Activated CD8-positive, alpha-beta T cell treated with anti-CD3 and anti-CD28 coated beads, Interleukin-2, amount 10 ng/mL, durations not matched to agents 7 days and 5 days (primary cell): ENCODE measurements around the gene LCAT. TPM values are rescaled to one million over a fixed set of nuclear protein-coding genes. Genes with fewer than 3 reads are reported as not detected.

Source experiments
- ATAC-seq: fragments of 150-1000 bp; cut with Tn5 transposase; one replicate; pipeline ENCODE4 v1.10.0; 2021; ENCODE audit warnings: moderate library complexity
- CTCF ChIA-PET: fragments of 350-600 bp; sonication (Branson Sonifier 250); formaldehyde crosslinking; loops from one replicate; lab custom pipeline; 2021; ENCODE audit warnings: antibody characterized with exemption; lab: Charles Lee
- POLR2A ChIA-PET: fragments of 350-600 bp; sonication (Branson Sonifier 250); formaldehyde crosslinking; loops from one replicate; lab custom pipeline; 2021; ENCODE audit warnings: antibody characterized with exemption; lab: Charles Lee
- DNase-seq: peaks from one replicate; pipeline ENCODE4 v3.0.0-alpha.2; 2020
- H3K27ac Mint-ChIP-seq: one replicate; pipeline ENCODE4 v1.8.0; 2021; ENCODE audit warnings: mild to moderate bottlenecking, mixed read lengths
- H3K27me3 Mint-ChIP-seq: one replicate; pipeline ENCODE4 v1.8.0; 2021; ENCODE audit warnings: low read depth, mixed read lengths
- H3K36me3 Mint-ChIP-seq: one replicate; pipeline ENCODE4 v1.8.0; 2021; ENCODE audit warnings: low read depth, mixed read lengths
- H3K4me1 Mint-ChIP-seq: one replicate; pipeline ENCODE4 v1.8.0; 2021; ENCODE audit warnings: low read depth, mixed read lengths
- H3K4me3 Mint-ChIP-seq: one replicate; pipeline ENCODE4 v1.8.0; 2021; ENCODE audit warnings: mild to moderate bottlenecking, mixed read lengths
- H3K9me3 Mint-ChIP-seq: one replicate; pipeline ENCODE4 v1.8.0; 2022; ENCODE audit warnings: mixed read lengths; ENCODE audit not compliant: insufficient read depth
- total RNA-seq, 2 experiments: library from RNA; stranded (reverse); gene quantifications; one replicate each; pipeline ENCODE4 v1.2.3, GENCODE V29; 2021

Gene LCAT
- total RNA-seq, 2 experiments from 2014 or later: 22.4 to 23.1 TPM

- DNase-seq (no peak), ATAC-seq (no peak)
- ChIA-PET CTCF (interaction anchor here (1.2 kb wide), 1 partner anchor 439 kb away, joined by 5 read pairs; no protein-coding TSS in a partner anchor), POLR2A (interaction anchor here (1.1 kb wide), 1 partner anchor 24 kb away, joined by 3 read pairs; no protein-coding TSS in a partner anchor)
- H3K4me3 Mint-ChIP-seq: no peak overlapping the region
- H3K4me1 Mint-ChIP-seq: no peaks in the 10 kb centered on the region
- H3K36me3 Mint-ChIP-seq: peaks cover 32% of the 10 kb centered on the region
- H3K27me3 Mint-ChIP-seq: no peaks in the 10 kb centered on the region
- no peak overlapping the region for H3K27ac Mint-ChIP-seq
- H3K9me3 Mint-ChIP-seq: no peaks in the 10 kb centered on the region
Observed at GRCh38 chr16:67959536-67960329, 15.8 kb upstream of the LCAT start.

DNA sequence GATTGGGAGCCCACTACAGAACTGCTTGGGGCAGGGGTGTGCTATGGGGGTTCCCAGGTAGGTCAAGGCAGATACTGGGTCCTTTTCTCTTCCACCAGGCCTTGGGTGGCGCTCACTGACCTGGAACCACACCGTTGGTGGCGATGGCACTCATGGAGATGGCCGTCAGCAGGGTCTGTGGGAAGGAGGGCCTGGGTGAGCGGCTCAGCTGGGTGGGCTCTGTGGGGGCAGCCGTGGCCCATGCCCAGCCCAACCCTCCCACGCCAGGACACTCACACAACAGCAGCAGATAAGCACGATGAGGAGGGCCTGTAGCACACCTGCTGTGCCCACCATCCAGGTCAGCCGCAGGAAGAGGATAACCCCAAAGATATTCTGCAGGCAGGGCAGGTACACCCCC lies 13.7 kb upstream of the LCAT start:
- H3K9me3 Mint-ChIP-seq: no peaks in the 10 kb centered on the region
- H3K4me1 Mint-ChIP-seq: no peaks in the 10 kb centered on the region
- no peak overlapping the region for H3K27ac Mint-ChIP-seq
- ChIA-PET POLR2A (no interaction called here), CTCF (interaction anchor here (0.7 to 1.3 kb wide), 2 partner anchors 28 to 83 kb away, joined by 3 read pairs; no protein-coding TSS in a partner anchor)
- ATAC-seq (no peak), DNase-seq (no peak)
- no peak overlapping the region for H3K4me3 Mint-ChIP-seq
- peaks cover 34% of the 10 kb centered on the region for H3K36me3 Mint-ChIP-seq
- H3K27me3 Mint-ChIP-seq: no peaks in the 10 kb centered on the region

DNA sequence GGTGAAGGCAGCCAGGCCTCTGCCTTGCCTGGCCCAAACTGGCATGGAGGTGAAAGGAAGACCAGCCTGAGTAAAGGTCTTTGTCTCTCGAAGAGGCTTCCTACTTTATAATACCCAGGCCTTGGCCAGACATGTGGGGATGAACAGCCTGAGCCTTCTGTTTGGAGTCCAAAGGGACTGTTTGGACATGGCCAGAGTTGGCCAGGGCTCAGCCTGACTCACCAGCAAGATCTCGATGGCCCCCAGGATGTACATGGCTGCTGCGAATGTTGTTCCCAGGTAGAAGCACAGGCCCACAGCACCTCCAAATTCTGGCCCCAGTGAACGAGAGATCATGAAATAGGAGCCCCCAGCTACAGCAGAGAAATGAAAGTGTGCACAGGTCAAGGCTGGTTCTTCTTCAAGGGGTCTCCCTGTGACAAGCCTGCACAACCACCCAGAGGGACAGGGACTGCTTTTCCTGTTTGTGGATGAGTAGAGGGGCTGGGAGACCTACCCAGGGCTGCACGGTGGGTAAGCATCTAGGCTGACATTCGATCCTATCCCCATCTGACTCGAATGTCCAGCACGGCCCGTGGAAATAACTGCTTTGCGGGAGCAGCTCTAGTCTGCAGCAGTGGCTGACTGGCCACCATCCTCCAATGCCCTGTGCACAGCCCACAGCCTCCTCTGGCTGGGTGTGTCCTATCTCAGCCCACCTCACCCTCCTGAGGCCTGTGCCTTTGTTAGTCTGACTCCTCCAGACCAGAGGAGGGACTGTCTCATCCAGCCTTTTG lies 10.7 kb upstream of the LCAT start:
- DNase-seq: no peak
- Mint-ChIP-seq H3K27ac (peak overlapping the region; percentile 15), H3K9me3 (no peaks in the 10 kb centered on the region), H3K36me3 (peaks cover 30% of the 10 kb centered on the region), H3K4me3 (no peak overlapping the region), H3K27me3 (no peaks in the 10 kb centered on the region), H3K4me1 (no peaks in the 10 kb centered on the region)
- ATAC-seq: no peak
- ChIA-PET POLR2A (no interaction called here), CTCF (no interaction called here)

DNA sequence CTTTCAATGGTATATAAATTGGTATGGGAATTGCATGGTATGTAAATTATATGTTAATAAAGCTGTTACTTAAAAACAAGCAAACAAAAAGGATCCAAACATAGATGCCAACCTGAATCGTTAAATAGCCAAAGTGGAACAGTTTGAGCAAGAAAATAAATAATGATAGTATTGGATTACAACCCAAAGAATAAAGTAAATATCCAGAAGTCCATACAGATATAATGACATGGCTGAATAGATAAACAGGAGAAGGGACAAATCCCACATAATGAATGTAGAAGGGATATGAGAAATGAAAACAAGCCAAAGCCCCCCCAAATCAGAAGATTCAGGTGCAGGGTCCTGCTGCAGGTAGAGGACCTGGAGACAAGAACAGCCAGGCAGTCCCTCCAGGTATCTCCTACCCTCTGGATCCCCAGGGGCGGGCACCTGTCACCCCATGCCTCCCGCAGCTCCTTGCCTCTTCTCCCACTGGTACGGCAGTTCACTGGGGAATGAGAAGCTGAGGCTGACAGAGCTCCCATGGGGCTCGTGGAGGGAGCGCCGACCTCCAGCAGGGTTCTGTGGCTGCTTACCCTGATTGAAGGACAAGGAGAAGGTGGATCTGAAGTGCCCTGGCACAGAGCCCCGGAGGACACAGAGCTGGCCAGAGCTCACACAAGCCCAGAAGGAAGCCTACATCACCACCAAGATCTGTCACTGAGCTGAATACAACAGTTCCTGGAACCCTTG lies 9.9 kb upstream of the LCAT start:
- Mint-ChIP-seq H3K27ac (peak overlapping the region; percentile 15), H3K9me3 (no peaks in the 10 kb centered on the region)
- ATAC-seq: no peak

GRCh38 chr16:67951485-67951884 lies 7.6 kb upstream of the LCAT start:
- no peaks in the 10 kb centered on the region for H3K9me3 Mint-ChIP-seq
- no peaks in the 10 kb centered on the region for H3K4me1 Mint-ChIP-seq
- ATAC-seq (no peak), DNase-seq (no peak)
- no peak overlapping the region for H3K4me3 Mint-ChIP-seq
- H3K27ac Mint-ChIP-seq: no peak overlapping the region
- peaks cover 25% of the 10 kb centered on the region for H3K36me3 Mint-ChIP-seq
- no peaks in the 10 kb centered on the region for H3K27me3 Mint-ChIP-seq
- CTCF ChIA-PET: interaction anchor here (1.3 to 1.5 kb wide), 2 partner anchors 11 to 135 kb away, joined by 4 to 5 read pairs; no protein-coding TSS in a partner anchor
- POLR2A ChIA-PET: interaction anchor here (1.0 to 1.6 kb wide), 2 partner anchors 16 to 89 kb away, joined by 3 to 5 read pairs; no protein-coding TSS in a partner anchor

More for the DNA sequence above, 9.9 kb upstream of the LCAT start:
- no peak for DNase-seq
- Mint-ChIP-seq H3K4me1 (no peaks in the 10 kb centered on the region), H3K27me3 (no peaks in the 10 kb centered on the region), H3K4me3 (no peak overlapping the region), H3K36me3 (peaks cover 30% of the 10 kb centered on the region)
- CTCF ChIA-PET: no interaction called here
- POLR2A ChIA-PET: interaction anchor here (0.6 kb wide), 1 partner anchor 21 kb away, joined by 4 read pairs; no protein-coding TSS in a partner anchor

GRCh38 chr16:67950335-67950843 lies 6.5 kb upstream of the LCAT start:
- CTCF ChIA-PET: interaction anchor here (1.3 to 1.5 kb wide), 2 partner anchors 9 to 134 kb away, joined by 4 to 5 read pairs; no protein-coding TSS in a partner anchor
- Mint-ChIP-seq H3K4me3 (no peak overlapping the region), H3K27ac (no peak overlapping the region), H3K9me3 (no peaks in the 10 kb centered on the region), H3K36me3 (peaks cover 31% of the 10 kb centered on the region), H3K4me1 (no peaks in the 10 kb centered on the region), H3K27me3 (no peaks in the 10 kb centered on the region)
- ATAC-seq: no peak
- POLR2A ChIA-PET: interaction anchor here (1.6 kb wide), 1 partner anchor 15 kb away, joined by 5 read pairs; no protein-coding TSS in a partner anchor
- DNase-seq: no peak

GRCh38 chr16:67949645-67950044 lies 5.7 kb upstream of the LCAT start:
- Mint-ChIP-seq H3K9me3 (no peaks in the 10 kb centered on the region), H3K36me3 (peaks cover 31% of the 10 kb centered on the region), H3K27me3 (no peaks in the 10 kb centered on the region), H3K27ac (no peak overlapping the region), H3K4me1 (no peaks in the 10 kb centered on the region), H3K4me3 (no peak overlapping the region)
- CTCF ChIA-PET: no interaction called here
- POLR2A ChIA-PET: interaction anchor here (0.6 kb wide), 1 partner anchor 13 kb away, joined by 3 read pairs; the partner anchor contains the start of gene PSMB10
- DNase-seq: no peak
- no peak for ATAC-seq

- ChIA-PET POLR2A (no interaction called here), CTCF (interaction anchor here (1.0 kb wide), 1 partner anchor 93 kb away, joined by 3 read pairs; no protein-coding TSS in a partner anchor)
- ATAC-seq: no peak
- H3K4me3 Mint-ChIP-seq: no peak overlapping the region
- DNase-seq: no peak
- H3K36me3 Mint-ChIP-seq: peaks cover 28% of the 10 kb centered on the region
- H3K9me3 Mint-ChIP-seq: no peaks in the 10 kb centered on the region
- H3K27me3 Mint-ChIP-seq: no peaks in the 10 kb centered on the region
- no peak overlapping the region for H3K27ac Mint-ChIP-seq
- no peaks in the 10 kb centered on the region for H3K4me1 Mint-ChIP-seq
Observed at GRCh38 chr16:67948015-67948414, 4.1 kb upstream of the LCAT start.

GRCh38 chr16:67946966-67947558 lies 3.1 kb upstream of the LCAT start:
- Mint-ChIP-seq H3K27me3 (no peaks in the 10 kb centered on the region), H3K9me3 (no peaks in the 10 kb centered on the region), H3K4me1 (peaks cover 2% of the 10 kb centered on the region), H3K4me3 (no peak overlapping the region), H3K36me3 (peaks cover 28% of the 10 kb centered on the region), H3K27ac (no peak overlapping the region)
- POLR2A ChIA-PET: interaction anchor here (3.4 kb wide), 1 partner anchor 11 kb away, joined by 17 read pairs; the partner anchor contains the start of gene PSMB10
- CTCF ChIA-PET: interaction anchor here (1.0 kb wide), 1 partner anchor 94 kb away, joined by 3 read pairs; no protein-coding TSS in a partner anchor
- no peak for ATAC-seq
- DNase-seq: no peak

DNA sequence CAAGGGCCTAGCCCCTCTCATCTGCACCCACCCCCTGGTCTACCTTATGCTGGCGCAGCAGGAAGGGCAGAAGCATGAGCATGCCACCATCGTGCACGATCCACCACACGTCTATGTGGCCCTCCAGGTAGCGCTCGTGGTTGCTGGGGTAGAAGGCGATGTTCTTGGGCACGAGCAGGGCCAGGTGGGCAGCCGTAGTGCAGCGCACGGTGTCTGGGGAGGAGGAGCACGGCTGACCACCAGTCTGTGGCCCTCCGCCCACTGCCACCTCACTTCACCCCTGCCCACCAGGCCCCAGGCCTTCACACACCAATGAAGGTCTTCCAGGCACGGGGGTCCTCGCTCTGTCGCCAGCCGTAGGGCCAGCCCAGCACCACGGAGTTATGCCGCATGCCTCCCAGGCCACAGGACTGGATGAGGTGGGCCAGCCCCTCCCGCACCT lies 2.2 kb upstream of the LCAT start:
- POLR2A ChIA-PET: interaction anchor here (3.4 kb wide), 1 partner anchor 10 kb away, joined by 17 read pairs; the partner anchor contains the start of gene PSMB10
- Mint-ChIP-seq H3K27me3 (no peaks in the 10 kb centered on the region), H3K4me3 (no peak overlapping the region), H3K9me3 (no peaks in the 10 kb centered on the region), H3K36me3 (peaks cover 30% of the 10 kb centered on the region), H3K27ac (peak overlapping the region; percentile 15), H3K4me1 (peaks cover 11% of the 10 kb centered on the region)
- DNase-seq (no peak), ATAC-seq (no peak)
- CTCF ChIA-PET: interaction anchor here (1.1 kb wide), 1 partner anchor 9 kb away, joined by 4 read pairs; the partner anchor contains the start of gene PSMB10
